Thymus (tissue), 11 donors: ENCODE measurements around the gene KCNAB2. TPM values are rescaled to one million over a fixed set of nuclear protein-coding genes. Genes with fewer than 3 reads are reported as not detected.

ENCODE experiments used
- DNase-seq, 9 donors: peaks; one replicate each; pipeline ENCODE4 v3.0.0-alpha.2; 2013; ENCODE audit warnings: low spot score in 9 of 9, low read depth in 6 of 9, missing footprints in 1 of 9
- H3K27ac ChIP-seq, 2 donors: one replicate each; pipeline ENCODE4 v1.5.1; 2013; ENCODE audit warnings: control low read depth in 1 of 2, low read depth in 1 of 2, low read length in 1 of 2, mild to moderate bottlenecking in 1 of 2, moderate library complexity in 1 of 2
- H3K27me3 ChIP-seq, 2 donors: one replicate each; pipeline ENCODE4 v1.5.1; 2013; ENCODE audit warnings: low read length in 1 of 2; ENCODE audit not compliant: control insufficient read depth in 2 of 2, insufficient read depth in 1 of 2
- H3K36me3 ChIP-seq, 2 donors: one replicate each; pipeline ENCODE4 v1.5.1; 2013; ENCODE audit warnings: low read length in 1 of 2, mild to moderate bottlenecking in 1 of 2, moderate library complexity in 1 of 2; ENCODE audit not compliant: control insufficient read depth in 2 of 2, insufficient read depth in 2 of 2
- H3K4me1 ChIP-seq, 2 donors: one replicate each; pipeline ENCODE4 v1.5.1; 2013; ENCODE audit warnings: low read length in 2 of 2; ENCODE audit not compliant: control insufficient read depth in 2 of 2, insufficient read depth in 2 of 2
- H3K4me3 ChIP-seq, 2 donors: one replicate each; pipeline ENCODE4 v1.5.1; 2013; ENCODE audit warnings: low read length in 2 of 2, control low read depth in 1 of 2, mild to moderate bottlenecking in 1 of 2
- H3K9me3 ChIP-seq, 2 donors: one replicate each; pipeline ENCODE4 v1.5.1; 2013; ENCODE audit warnings: low read length in 1 of 2, mild to moderate bottlenecking in 1 of 2; ENCODE audit not compliant: control insufficient read depth in 2 of 2, insufficient read depth in 1 of 2
- WGBS: extraction: QIAGEN DNeasy Blood & Tissue Kit; methylation state at CpG from one replicate; pipeline ENCODE4 v1.1.7; 2013; 5-methylcytosine and 5-hydroxymethylcytosine counted together
- polyA plus RNA-seq: library from polyadenylated mRNA; stranded (reverse); fragments of 200-250 nt; gene quantifications from one replicate; pipeline ENCODE4 v1.2.3, GENCODE V29; 2013
- total RNA-seq: library from RNA; stranded (reverse); fragments of 120-200 nt; gene quantifications from one replicate; pipeline ENCODE4 v1.2.4, GENCODE V29; 2013
- donor health status: healthy.

Gene KCNAB2
- total and polyA plus RNA-seq, 2 donors = 19.0 to 40.1 TPM

DNA sequence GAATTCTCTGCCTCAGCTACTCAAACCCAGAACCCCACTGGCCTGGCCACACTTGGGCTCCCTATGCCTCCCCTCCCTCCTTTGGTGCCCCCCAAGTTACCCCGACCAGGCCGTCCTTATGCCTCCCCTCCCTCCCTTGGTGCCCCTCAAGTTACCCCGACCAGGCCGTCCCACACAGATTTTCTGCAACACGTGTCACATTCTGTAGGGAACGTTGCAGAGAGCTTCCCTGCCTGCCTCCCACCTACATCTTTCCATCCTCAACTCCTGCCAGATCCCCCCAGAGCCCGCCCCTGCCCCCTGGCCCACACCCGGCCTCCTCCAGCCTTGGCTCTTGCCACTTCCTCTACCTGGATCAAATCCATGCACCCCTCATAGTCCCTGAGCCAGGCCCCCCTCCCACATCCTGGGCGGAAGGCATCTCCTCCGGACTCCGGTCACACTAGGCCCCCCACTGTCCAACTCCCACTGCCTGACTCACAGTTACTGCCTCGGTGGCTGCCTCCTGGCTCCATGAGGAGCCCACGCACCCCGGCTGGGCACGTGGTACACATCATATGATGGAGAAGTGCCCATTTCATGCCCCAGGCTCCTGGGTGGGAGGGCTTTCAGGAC is 41.2 kb downstream of the KCNAB2 start:
- DNase-seq = no peak
- Histone ChIP-seq H3K27ac (no peak overlapping the region), H3K27me3 (no peaks in the 10 kb centered on the region), H3K36me3 (peaks cover 0 to 23% of the 10 kb centered on the region in 2 donors), H3K4me3 (no peak overlapping the region), H3K4me1 (no peaks in the 10 kb centered on the region), H3K9me3 (no peaks in the 10 kb centered on the region)
- 97% methylated on average over 15 of the region's 15 CpGs for WGBS

DNA sequence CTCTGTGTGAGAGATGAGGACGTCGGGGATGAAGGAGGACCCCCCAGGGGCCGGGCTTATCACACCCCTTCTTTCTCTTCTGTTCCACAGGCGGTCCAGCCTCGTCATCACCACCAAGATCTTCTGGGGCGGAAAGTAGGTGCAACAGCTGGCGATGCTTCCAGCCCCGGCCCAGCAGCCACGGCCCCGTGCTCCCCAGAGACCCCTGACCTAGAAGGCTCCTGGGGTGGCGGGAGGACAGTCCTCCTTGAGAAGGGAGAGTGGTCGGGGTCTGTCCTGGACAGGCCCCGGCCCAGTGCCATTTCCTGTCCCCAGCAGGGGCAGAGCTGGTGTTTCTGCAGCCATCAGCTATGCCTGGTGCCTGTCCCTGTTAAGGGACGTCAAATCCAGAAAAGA is 41.7 kb downstream of the KCNAB2 start:
- peaks cover 0 to 18% of the 10 kb centered on the region in 2 donors for H3K36me3 ChIP-seq
- H3K27me3 ChIP-seq = no peaks in the 10 kb centered on the region
- H3K4me3 ChIP-seq = no peak overlapping the region
- DNase-seq = no peak
- no peaks in the 10 kb centered on the region for H3K9me3 ChIP-seq
- no peaks in the 10 kb centered on the region for H3K4me1 ChIP-seq
- no peak overlapping the region for H3K27ac ChIP-seq
- 97% methylated on average over 14 of the region's 14 CpGs for WGBS

DNA sequence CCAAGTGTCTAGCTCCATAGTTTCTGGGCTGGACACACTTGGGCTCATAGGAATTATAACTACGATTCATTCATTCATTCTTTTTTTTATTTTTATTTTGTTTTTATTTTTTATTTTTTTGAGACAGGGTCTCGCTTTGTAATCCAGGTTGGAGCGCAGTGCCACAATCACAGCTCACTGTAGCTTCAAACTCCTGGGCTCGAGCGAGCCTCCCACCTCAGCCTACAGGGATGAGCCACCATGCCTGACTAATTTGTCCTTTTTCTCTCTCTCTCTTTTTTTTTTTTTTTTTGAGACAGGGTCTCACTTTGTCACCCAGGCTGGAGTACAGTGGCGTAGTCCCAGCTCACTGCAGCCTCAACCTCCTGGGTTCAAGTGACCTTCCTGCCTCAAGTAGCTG is 42.3 kb downstream of the KCNAB2 start:
- Histone ChIP-seq H3K4me1 (no peaks in the 10 kb centered on the region), H3K36me3 (peaks cover 0 to 13% of the 10 kb centered on the region in 2 donors), H3K27ac (no peak overlapping the region), H3K9me3 (no peaks in the 10 kb centered on the region), H3K4me3 (no peak overlapping the region), H3K27me3 (no peaks in the 10 kb centered on the region)
- 99% methylated on average over 6 of the region's 6 CpGs for WGBS
- DNase-seq = no peak

DNA sequence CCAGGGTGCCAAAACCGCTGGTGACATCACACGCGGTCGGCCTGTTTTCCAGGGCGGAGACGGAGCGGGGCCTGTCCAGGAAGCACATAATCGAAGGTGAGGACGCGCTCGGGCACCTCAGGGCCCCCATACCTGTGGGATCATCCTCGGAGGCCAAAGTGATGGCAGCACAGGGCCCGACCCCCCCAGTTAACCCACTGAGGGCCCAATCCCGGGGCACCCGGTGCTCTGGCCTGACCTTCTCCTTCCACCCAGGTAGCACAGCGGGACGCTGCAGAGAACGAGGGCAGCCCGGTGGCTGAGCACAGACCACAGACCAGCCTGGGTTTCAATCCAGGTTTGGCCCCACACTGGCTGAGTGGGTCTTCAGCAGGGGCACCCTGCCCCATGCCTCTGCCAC is 43.3 kb downstream of the KCNAB2 start:
- no peaks in the 10 kb centered on the region for H3K27me3 ChIP-seq
- WGBS = 91% methylated on average over 19 of the region's 19 CpGs
- H3K36me3 ChIP-seq = peaks cover 0 to 14% of the 10 kb centered on the region in 2 donors
- no peak for DNase-seq
- no peaks in the 10 kb centered on the region for H3K9me3 ChIP-seq
- no peaks in the 10 kb centered on the region for H3K4me1 ChIP-seq
- H3K27ac ChIP-seq = no peak overlapping the region
- no peak overlapping the region for H3K4me3 ChIP-seq

DNA sequence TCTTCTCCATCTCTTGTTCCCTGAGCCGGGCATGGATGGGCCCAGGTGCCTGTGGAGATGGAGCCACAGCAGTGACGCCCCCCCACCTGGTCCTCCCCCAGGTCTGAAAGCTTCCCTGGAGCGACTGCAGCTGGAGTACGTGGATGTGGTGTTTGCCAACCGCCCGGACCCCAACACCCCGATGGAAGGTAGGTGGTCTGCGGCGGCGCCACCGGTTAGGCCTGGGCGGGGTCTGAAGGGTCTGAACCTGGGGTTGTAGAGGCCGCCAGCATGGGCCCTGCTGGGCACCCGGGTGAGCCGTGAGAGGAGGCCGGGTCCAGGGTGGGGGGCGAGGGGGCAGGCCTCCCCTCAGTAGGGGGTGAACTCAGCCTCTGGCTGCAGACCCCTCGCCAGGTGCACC is 44.6 kb downstream of the KCNAB2 start:
- WGBS = 93% methylated on average over 18 of the region's 18 CpGs
- peaks cover 0 to 26% of the 10 kb centered on the region in 2 donors for H3K36me3 ChIP-seq

DNA sequence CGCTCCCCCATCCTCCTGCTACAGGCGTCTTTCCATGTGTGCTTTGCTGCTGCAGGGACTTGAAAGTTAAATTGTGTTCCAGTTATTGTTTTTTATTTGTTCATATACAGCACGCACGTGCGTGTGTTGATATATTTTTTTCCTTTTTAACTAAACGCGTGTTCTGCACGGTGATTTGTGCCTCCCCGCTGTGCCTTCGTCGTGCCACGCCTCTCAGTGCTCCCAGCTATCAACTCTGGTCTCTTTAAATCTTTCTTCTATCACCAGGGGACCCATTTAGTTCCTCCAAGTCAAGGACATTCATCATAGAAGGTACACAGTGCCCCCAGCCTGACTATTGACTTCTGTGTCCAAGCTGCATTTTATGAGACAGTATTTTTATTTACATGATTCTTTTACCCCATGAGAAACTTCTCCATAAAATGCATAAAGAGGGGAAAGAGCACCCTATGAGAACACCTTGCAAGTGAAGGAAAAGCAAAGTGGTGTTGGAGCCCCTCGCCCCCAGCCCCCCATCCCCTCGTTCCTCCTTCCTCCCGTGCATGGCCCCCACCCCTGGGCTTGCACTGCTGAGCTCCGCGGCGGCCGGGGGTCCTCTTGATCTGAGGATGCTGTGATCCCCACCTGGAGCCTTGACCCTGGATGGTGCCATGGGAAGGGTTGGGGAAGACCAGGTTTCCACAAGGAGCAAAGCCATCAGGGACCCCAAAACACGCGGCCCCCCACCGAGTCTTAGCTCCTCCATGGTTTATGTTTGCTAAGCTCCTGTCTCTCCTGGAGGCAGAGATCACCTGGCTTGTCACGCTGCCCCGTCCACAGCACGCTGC is 45.5 kb downstream of the KCNAB2 start:
- DNase-seq = no peak
- no peak overlapping the region for H3K4me3 ChIP-seq
- WGBS = 97% methylated on average over 25 of the region's 25 CpGs
- H3K27ac ChIP-seq = no peak overlapping the region
- no peaks in the 10 kb centered on the region for H3K9me3 ChIP-seq
- H3K36me3 ChIP-seq = peaks cover 0 to 30% of the 10 kb centered on the region in 2 donors
- no peaks in the 10 kb centered on the region for H3K27me3 ChIP-seq
- no peaks in the 10 kb centered on the region for H3K4me1 ChIP-seq

More for the DNA sequence above, 44.6 kb downstream of the KCNAB2 start:
- Histone ChIP-seq H3K27ac (no peak overlapping the region), H3K27me3 (no peaks in the 10 kb centered on the region), H3K4me3 (no peak overlapping the region), H3K4me1 (no peaks in the 10 kb centered on the region), H3K9me3 (no peaks in the 10 kb centered on the region)
- DNase-seq = no peak

DNA sequence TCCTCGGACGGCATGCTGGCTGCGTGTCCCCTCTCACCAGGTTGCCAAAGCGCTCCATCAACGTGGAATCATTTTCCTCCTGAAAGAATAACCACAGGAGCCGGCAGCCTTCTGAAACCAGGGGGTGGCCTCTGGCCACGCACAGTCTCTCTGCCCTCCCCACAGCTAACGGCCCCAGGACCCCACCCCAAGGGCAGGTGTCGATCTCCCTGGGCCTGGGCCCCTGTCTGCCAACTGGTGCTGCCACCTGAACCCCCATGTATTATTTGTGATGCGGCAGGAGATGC is 46.1 kb downstream of the KCNAB2 start:
- Histone ChIP-seq H3K27ac (no peak overlapping the region), H3K9me3 (no peaks in the 10 kb centered on the region), H3K4me3 (no peak overlapping the region), H3K36me3 (peaks cover 0 to 35% of the 10 kb centered on the region in 2 donors), H3K27me3 (no peaks in the 10 kb centered on the region), H3K4me1 (no peaks in the 10 kb centered on the region)
- no peak for DNase-seq
- 97% methylated on average over 10 of the region's 10 CpGs for whole genome bisulfite sequencing

DNA sequence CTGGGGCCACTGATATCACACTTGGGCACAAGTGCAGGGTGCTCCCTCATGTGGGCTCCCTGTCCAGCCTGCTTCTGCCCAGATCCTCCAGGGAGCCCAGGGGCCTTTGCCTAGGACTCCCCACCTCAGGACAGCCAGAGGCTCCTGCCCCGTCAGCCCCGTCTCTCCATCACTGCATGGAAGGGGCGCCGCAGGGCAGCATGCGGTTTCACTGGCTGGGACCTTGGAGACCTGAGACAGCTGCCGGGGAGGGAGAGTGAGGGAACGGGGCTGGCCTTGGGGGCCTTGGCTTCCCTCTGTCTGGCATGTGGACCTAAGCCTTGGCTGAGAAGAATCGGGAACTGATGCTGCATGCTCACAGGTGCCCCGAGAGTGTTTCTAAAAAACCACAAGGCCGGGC is 46.5 kb downstream of the KCNAB2 start:
- Histone ChIP-seq H3K9me3 (no peaks in the 10 kb centered on the region), H3K4me3 (no peak overlapping the region), H3K4me1 (no peaks in the 10 kb centered on the region), H3K27me3 (no peaks in the 10 kb centered on the region), H3K36me3 (peaks cover 0 to 40% of the 10 kb centered on the region in 2 donors), H3K27ac (no peak overlapping the region)
- no peak for DNase-seq
- WGBS = 97% methylated on average over 10 of the region's 10 CpGs

DNA sequence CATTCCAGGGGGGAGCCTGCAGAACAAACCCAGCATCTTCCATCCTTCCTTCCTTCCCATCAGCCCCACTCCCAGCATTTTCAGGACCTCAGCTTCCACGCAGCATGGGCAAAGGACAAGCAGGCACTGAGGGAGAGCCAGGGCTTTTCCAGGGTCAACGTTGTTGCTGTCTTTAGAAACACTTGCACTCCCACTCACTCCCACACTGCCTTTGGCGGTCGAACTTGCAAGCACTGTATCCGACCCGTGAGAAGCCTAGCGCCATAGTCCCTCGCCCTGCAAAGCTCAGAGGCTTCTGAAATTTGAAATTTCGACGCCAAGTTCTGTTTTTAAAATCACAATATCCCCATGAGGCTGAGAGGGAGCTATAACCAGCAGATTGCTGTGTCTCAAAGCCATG is 47.4 kb downstream of the KCNAB2 start:
- Histone ChIP-seq H3K9me3 (no peaks in the 10 kb centered on the region), H3K4me1 (no peaks in the 10 kb centered on the region), H3K27me3 (no peaks in the 10 kb centered on the region), H3K4me3 (no peak overlapping the region), H3K36me3 (peaks cover 0 to 48% of the 10 kb centered on the region in 2 donors), H3K27ac (no peak overlapping the region)
- WGBS = 94% methylated on average over 10 of the region's 10 CpGs
- DNase-seq = no peak
